Esophagus mucosa (tissue), 1 donor: Measurements from ENCODE around the gene FRAS1. TPM values are rescaled to one million over a fixed set of nuclear protein-coding genes. Genes with fewer than 3 reads are reported as not detected.
"Not testable (repeated sequence)": the region's sequence is repeated elsewhere in the genome, so short reads cannot be mapped to it uniquely, and the experiment has no call there.

Experiments
- ATAC-seq: fragments of 200-7000 bp; cut with Tn5 transposase; one replicate; pipeline ENCODE4 v1.9.1; 2020
- total RNA-seq: library from RNA; stranded (reverse); gene quantifications from one replicate; pipeline ENCODE4 v1.2.4, GENCODE V29; 2023
- donor health status: DM: yes; HTN: yes; CAD: no.

Gene FRAS1, protein sequence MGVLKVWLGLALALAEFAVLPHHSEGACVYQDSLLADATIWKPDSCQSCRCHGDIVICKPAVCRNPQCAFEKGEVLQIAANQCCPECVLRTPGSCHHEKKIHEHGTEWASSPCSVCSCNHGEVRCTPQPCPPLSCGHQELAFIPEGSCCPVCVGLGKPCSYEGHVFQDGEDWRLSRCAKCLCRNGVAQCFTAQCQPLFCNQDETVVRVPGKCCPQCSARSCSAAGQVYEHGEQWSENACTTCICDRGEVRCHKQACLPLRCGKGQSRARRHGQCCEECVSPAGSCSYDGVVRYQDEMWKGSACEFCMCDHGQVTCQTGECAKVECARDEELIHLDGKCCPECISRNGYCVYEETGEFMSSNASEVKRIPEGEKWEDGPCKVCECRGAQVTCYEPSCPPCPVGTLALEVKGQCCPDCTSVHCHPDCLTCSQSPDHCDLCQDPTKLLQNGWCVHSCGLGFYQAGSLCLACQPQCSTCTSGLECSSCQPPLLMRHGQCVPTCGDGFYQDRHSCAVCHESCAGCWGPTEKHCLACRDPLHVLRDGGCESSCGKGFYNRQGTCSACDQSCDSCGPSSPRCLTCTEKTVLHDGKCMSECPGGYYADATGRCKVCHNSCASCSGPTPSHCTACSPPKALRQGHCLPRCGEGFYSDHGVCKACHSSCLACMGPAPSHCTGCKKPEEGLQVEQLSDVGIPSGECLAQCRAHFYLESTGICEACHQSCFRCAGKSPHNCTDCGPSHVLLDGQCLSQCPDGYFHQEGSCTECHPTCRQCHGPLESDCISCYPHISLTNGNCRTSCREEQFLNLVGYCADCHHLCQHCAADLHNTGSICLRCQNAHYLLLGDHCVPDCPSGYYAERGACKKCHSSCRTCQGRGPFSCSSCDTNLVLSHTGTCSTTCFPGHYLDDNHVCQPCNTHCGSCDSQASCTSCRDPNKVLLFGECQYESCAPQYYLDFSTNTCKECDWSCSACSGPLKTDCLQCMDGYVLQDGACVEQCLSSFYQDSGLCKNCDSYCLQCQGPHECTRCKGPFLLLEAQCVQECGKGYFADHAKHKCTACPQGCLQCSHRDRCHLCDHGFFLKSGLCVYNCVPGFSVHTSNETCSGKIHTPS (N-terminal part only)
- total RNA-seq = 2.6 TPM

DNA sequence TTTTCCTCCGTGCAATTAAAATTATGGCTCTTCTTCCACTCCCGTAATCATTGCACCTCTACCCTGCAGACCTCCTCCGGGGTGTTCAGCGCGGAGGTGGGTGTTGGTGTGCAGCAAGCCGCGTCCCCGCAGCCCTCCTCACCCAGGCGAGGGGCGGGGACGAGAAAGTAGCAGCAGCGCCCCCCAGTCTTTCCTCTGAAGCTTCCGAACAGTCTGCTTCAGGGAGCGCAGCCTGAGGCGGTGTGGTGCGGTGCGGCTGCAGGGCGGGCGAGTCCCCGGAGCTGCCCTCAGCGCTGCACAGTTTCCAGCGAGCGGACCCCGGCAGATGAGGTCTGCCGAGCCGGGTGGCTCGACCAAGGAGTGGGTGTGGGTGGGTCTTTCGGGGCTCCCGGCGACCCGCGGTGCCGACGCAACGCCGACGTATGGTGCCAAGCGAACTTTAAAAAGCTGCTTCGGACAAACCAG, at the start of gene FRAS1:
Gene FRAS1, plus strand, starts transcription at position 189 of the 465 bp plus-strand sequence. CDS start 687 bp downstream, outside the sequence.
- peak; percentile 32 for ATAC-seq

DNA sequence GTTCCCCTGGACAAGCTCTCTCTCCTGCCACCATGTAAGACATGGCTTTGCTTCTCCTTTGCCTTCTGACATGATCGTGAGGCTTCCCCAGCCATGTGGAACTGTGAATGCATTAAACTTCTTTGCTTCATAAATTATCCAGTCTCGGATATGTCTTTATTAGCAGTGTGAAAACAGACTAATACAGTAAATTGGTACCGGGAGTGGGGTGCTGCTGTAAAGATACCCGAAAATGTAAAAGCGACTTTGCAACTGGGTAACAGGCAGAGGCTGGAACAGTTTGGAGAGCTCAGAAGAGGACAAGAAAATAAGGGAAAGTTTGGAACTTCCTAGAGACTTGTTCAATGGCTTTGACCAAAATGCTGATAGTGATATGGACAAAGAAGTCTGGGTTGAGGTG, 46.1 kb upstream of the FRAS1 start:
- ATAC-seq = not testable (repeated sequence)

DNA sequence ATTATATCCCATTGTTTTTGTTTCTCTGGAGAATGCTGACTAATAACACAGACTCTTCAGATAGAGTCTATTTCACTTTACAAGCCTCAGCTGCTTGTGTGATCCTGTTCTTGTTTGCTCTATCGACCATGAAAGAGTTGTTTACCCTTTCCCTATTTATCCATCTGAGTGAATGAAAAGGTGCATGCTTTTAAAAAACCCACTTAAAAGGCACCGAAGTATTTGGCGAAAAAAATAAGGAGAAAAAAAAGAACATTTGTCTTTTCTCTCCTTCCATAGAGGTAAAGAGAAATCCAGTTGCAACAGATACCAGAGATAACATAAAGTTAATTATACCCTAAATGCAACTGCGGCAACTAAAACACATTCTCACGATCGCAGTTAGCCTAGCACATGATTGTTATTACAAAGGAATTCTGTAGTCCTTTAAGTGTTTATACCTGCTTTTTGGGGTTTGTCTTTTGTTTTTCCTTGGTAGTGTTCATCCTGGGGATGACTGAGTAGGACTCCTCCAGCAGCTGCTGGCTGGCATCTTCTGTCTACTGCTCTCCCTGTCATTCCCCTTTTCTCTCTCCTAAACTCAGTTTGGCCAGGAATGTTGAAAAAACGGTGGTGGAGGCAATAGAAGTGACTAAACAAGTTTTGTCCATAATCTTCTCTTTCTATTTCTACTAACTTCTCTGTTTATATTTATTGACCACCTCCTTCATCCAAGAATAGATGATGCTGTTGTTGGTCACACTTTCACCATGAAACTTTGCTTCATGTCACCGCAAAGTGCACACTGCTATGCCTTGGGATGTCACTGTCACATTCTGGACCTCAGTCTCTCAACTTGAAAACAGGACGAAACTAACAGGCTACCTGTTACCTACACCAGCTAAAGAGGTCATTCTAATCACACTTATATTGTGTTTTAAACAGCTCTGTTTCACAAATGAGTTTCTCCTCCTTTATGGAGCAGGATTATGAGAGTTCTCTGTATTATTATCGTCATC, 41.9 kb upstream of the FRAS1 start:
- ATAC-seq = no peak

DNA sequence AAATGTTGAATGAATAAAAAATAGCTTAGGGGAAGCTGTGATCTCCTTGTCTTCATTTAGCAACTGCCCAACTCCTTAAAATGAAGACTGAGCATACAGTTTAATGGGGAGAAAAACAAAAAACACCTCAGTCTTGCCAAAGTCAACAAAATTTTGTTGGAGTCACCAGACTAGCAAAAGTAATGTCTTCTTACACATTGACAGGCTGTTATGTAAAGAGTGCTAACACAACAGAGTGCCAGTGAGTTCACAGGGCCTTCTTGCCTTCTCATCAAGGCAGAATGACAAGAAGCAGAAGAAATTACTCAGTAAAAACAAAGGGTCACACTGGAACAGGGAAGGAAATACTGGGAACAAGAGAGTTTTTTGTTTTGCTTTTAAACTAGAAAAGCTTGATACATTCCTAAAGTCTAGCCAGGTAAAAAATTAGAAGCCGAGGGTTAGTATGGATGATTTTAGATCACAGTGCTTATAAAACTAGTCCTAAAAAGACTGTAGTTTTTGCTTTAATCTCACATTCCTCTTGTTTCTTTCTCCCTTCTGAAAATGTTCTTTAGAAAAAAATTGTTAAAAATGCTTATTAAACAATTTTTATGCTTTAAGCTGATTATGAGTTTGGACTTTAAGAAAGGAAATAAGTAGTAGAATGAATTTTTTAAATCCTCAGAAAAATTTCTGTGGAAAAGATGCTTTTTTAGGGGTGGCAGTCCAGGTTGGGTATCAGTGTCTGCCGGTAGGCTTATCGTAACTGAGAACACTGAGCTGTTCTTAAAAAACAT, 38.7 kb upstream of the FRAS1 start:
- ATAC-seq = no peak

DNA sequence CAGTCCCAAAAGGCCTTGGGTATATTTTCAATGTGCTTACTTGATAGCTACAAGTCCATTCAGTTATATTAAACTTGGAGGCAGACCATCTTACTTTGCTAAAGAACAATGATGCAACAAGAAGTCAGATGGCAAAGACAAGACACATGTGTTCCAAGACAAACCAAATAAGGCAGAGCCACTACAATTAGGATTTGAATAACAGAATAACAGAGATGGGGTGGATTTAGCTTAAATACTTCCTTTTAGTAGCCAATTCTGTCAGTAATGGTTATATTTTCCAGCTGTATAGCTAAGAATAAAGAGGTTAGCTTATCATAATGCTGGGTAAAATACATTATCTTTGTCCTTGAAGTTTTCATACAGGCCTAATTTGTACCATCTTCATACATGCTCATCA, 37.7 kb upstream of the FRAS1 start:
- no peak for ATAC-seq

DNA sequence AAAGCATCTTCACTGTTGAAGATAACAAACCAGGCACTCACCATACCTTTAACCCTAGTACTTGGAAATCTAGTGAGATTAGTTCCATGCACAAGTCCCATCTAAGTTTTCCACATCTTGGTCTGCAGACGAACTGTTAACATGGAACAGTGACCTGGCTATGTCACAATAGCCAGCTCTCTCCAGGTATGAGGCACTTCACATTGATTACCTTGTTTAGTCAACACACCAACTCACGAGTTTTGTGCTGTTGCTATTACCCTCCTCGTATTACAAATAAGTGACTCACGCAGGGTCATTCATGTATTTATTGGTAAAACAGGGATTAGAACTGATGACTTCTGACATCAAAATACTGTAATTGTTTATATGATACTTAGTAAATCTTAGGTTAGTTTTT, 36.4 kb upstream of the FRAS1 start:
- ATAC-seq = no peak

DNA sequence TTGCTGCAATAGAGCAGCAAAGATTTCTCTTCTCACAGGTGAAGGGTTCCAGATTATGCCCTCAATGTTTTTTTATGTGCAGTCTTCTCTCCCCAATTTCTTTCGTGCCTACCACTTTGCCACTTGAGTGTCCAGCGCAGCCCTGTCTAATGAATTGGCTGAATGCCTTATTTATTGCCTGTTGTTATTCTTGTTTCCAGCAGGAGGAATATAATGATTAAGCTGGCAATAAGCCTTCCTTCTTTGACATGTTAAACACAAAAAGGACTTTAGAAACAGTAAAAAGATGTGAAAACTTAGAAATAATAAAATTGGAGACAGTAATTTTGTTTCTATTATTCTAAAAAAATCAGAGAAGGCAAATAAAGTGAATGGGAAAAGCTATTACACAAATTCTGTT, 34.6 kb upstream of the FRAS1 start:
- ATAC-seq = no peak

DNA sequence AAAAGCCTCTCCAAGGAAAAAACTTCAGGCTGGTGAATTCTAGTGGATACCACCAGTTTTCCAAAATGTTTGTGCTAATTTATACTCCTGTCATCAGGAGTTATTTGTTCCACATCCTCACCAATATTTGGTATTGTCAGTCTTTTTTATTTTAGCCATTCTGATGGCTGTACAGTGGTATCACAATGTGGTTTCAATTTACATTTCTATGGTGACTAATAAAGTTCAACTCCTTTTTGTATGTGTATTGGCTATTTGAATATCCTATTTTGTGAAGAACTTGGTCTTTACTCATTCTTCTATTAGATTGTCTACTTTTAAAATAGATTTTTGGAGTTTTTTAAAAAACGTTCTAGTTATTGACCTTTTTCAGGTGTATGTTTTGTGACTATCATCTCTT, 33.0 kb upstream of the FRAS1 start:
- ATAC-seq = no peak

DNA sequence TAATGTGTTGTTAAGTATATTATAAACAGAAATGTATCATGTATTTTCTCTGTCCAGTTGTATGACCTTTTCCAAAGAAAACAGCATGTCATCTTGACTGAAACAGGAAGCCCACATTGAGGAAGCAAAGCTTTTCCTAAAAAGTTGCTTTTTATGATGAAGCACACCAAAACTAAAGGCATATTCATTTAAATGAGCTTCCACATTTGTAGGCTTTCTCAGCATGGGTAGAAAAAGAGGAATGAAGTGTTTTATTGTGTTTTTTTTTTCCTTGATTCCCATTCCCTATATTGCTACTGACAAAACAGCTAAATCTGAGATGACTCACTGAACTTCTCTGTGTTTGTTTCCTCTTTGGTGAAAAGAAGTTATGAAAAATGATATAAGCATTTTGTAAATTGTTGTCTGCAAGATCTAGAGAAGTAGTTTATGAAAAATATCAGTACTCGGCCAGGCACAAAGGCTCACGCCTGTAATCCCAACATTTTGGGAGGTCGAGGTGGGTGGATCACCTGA, 32.5 kb upstream of the FRAS1 start:
- no peak for ATAC-seq

DNA sequence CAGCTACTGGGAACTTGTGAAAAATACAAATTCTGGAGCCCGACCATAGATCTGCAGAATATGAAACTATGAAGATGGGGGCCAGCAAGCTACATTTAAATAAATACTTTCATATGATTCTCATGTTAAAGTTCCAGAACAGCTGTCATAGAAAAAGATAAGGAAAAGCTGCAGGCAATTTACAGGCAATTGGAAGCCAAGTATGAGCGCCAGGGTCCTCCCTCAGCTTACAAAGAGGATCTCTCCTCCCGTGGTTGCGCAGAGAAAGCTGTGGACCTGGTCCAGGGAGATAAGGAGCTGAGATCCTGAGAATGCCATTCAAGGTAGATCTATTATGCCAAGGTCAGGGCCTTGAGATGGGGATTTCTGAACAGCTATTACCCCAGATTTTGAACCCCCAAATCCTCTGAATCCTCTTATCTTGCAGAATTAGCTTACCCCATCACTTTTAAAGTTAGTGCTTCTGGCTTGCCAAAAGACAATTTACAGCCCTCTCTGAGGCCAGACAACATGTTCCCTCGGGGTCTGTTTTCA, 25.6 kb upstream of the FRAS1 start:
- no peak for ATAC-seq

DNA sequence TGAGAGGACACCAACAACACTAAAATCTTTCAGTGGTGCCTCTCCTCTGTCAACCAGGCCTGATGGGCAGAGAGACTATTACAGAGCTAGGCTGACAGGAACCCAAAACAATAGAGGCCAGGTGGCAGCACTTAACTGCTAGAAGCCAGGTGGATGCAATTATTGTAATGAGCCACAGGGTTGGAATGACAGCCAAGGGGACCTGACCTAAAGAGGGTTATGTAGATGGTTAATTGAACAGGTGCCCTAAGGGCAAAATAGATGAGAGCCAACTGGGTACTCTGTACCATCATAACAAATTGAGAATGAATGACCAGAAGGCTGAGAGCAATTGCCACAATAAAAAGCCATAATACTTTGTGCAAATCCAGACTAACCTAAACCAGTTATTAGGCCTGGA, 24.7 kb upstream of the FRAS1 start:
- no peak for ATAC-seq

DNA sequence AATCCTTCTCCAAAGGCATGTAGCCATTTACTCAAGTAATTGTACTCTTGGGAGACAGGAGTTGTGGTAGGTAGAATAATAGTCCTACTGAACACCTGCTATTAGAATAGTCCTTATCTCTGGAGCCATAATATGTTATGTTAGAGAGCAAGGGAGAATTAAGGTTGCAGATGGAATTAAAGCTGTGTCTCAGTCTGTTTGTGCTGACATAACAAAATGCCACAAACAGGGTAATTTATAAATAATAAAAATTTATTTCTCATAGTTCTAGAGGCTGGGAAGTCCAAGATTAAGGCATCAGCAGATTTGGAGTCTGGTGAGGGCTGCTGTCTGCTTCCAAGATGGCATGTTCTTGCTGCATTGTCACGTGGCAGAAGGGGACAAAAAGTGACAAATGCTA, 24.2 kb upstream of the FRAS1 start:
- ATAC-seq = no peak

DNA sequence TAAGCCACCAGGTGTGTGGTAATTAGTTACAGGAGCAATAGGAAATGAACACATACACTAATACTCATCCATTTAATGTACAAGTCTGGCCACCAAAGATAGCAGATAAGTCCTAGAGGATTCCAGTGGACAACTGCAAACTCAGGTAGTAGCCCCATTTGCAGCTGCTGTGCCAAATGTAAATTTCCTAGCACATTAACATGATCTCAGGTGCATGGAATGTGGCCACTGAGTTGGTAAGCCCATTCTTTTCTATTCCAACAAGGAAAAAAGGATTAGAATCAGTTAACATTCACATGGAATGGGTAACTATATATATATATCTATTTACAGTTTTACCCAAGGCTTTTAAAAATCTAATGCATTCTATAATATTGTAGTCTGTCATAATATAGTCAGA, 23.3 kb upstream of the FRAS1 start:
- ATAC-seq = no peak

DNA sequence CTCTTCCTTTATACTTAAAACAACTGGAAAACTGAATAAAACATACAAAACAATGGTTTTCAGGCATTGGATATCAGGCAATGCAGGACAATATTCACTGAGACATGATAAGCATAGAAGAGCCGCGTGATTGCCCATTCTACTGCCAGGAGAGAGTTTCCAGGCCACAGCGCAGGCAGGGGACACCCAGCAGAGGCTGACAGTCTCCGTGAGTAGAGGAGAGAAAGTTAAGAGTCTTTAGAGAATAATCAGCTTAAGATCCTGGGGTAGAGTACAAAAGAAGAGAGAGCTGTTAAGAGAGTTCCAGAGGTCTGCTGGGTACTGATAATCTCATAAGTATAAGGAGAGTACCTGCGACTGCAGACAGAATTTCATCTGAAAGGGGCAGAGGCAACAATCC, 18.4 kb upstream of the FRAS1 start:
- no peak for ATAC-seq

DNA sequence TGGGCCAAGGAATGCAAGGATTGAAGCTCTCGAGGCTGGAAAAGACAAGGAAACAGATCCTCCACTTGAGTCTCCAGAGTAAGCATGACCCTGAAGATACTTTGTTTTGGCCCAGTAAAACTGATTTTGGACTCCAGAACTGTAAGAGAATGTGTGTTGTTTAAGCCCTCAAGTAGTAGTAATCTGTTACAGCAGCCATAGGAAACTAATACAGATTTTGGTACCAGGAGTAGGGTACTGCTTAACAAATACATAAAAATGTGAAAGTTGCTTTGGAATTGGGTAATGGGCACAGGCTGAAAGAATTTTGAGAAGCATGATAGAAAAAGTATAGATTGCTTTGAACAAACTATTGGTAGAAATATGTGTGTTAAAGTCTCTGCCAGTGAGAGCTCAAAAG, 17.4 kb upstream of the FRAS1 start:
- ATAC-seq = no peak

DNA sequence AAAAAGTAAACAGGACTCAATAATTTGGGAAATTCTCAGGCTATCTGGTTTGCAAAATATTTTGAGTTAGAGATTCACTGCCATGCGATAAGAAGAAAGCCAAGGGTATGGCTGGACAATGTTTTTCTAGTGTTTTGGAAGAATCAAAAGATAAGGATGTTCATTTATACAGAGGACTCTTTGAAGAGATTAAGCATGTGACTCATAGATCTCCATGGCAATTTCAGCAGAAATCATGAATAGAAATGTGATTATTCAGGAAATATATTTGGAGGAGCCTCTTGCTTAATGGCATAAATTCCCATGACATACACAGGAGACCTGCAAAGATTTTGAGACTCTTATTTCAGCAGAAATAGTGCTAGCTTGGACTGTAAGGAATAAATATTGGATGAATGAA, 16.7 kb upstream of the FRAS1 start:
- ATAC-seq = no peak

DNA sequence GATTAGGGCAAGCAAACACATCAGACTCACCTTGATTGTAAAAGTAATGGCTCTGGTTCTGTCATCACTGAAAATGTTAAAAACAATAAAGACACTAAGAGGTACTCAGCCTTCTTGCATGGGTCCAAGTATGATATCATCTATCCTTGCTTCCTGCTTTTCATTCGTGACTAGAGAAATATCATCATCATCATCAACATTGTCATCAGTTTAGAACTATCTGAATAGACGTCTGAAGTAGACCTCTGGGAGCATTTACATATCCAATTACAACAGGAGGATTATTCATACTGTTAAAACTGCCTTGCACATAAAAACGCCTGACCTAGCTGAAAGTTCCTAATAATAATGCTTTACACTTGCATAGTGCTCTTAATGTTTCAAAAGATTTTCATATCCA, 9.8 kb upstream of the FRAS1 start:
- ATAC-seq = no peak

DNA sequence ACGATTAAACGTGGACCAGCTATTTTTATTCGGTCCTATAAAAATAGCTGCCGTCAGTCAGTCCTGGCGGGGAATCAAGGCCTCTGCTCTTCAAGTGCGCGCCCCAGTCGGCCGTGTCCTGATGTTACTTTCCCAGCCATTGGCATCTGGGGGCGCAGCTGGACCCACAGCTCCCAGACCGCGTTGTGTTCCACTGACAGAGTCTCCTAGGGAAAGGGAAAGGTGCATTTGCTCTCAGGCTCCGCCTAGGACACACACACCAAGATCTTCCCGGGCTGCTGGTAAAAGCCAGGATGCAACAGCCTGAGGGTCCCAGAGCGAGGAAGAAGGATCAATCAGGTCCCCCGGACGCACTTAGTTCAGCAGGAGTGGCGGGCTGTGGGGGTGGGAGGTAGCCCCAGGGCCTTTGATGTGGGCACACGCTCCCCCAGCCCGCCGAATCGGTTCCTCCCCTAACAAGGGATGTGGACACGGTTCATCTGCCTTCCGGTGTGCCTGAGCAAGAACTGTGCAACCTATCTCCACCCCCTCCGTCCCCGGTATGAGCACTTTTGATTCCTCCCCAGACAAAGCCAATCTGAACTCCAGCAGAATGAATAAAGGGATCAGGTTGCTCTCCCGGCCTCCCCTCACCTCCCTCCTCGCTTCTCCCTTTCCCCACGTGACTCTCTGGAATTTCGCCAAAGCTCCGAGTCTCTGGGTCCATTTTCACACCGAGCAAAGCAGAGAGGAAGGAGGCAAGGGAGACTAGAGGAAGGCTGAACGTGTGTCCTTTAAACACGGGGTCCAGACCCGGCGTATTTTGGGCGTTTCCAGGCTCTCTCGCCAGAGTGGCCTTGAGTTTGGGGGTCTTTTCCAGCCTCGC, 626 bp upstream of the FRAS1 start:
- peak; percentile 60 for ATAC-seq
